Body of pancreas (tissue), 4 donors: Measurements from ENCODE around the gene LAIR1.
"Not testable (repeated sequence)": the region's sequence is repeated elsewhere in the genome, so short reads cannot be mapped to it uniquely, and the experiment has no call there.

Source experiments
- CTCF ChIP-seq, 7 experiments: fragments of 450-650 bp in 4 of 7; fragments of 200-600 bp in 3 of 7; sonication (generic) in 3 of 7; IDR thresholded peaks; one replicate each; pipeline ENCODE4 v1.5.1; 2016 to 2019; ENCODE audit warnings: antibody characterized with exemption in 7 of 7
- POLR2A ChIP-seq, 3 donors: fragments of 450-650 bp; IDR thresholded peaks; one replicate each; pipeline ENCODE4 v1.6.1; 2016; ENCODE audit warnings: antibody characterized with exemption in 3 of 3, mild to moderate bottlenecking in 2 of 3

- not testable (repeated sequence) for TF ChIP-seq CTCF, POLR2A (IDR thresholded peaks at IDR 0.05)
Observed at GRCh38 chr19:54382041-54382440, 17.3 kb upstream of the LAIR1 start.
